Measurements from ENCODE around the gene RAPH1.
A peak's percentile ranks its signal among the peaks of the same experiment; 100 is the strongest.

The RAPH1 gene

DNA sequence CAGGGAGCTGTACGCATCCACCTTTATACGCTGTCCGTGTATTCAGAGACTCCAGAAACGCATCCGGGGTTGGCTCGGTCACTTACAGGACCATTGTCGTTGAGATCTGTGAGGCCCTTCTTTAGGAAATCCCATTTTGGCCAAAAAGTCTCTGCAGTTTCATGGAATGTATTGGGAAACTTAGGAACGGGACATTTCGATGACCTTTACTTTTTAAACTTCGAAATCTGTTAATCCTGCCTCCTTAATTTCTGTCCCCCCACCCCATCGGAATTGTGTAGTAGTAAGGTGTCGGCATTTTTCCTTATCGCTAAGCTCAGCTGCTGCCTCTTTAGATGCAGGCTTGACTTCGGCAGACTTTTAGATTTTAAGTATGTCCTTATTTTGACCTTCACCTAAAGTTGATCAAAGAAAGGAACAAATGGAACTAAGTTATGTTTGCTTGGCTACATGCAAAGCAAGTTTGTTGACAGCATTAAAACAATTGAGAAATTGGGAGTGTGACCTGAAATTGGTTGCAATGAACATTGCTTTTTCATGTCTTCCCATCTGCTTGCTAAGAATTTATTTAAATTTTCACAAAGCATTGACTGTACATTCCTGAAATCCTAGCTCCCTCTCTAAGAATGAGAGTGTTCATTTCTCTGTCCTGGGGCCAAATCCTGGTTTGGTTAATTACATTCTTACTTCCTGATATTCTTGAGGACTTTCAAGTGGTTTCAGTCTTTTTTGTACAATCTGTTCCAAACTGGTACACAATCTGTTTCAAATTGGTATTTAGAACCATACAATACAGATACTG is 884 bp upstream of the RAPH1 start:
- Histone ChIP-seq H3K27ac (ENCODE audit: low read length) (no peak overlapping the region), H4K20me1 (ENCODE audit: insufficient read depth, low read length) (no peaks in the 10 kb centered on the region), H3K9me3 (replicated peaks; ENCODE audit: insufficient read depth, low read length) (no peaks in the 10 kb centered on the region), H3K4me1 (ENCODE audit: low read length) (peaks cover 14% of the 10 kb centered on the region; the same call in 1 of the 2 replicates), H3K36me3 (replicated peaks; ENCODE audit: insufficient read depth, low read length) (no peaks in the 10 kb centered on the region), H3K9ac (ENCODE audit: low read length) (peak overlapping the region; percentile 34; the same call in 1 of the 2 replicates), H2AFZ (ENCODE audit: low read length) (peak overlapping the region; percentile 71), H3K4me2 (ENCODE audit: low read depth, low read length) (peak overlapping the region; percentile 65), H3K9me2 (replicated peaks; ENCODE audit: insufficient read depth, low read length) (no peaks in the 10 kb centered on the region), H3F3A (ENCODE audit: insufficient read depth, low read length) (peaks cover 17% of the 10 kb centered on the region), H3K4me3 (ENCODE audit: low read length) (peak overlapping the region; percentile 60), H3K79me2 (ENCODE audit: low read length) (peaks cover 32% of the 10 kb centered on the region), H3K27me3 (replicated peaks; ENCODE audit: insufficient read depth, low read length) (no peaks in the 10 kb centered on the region)
- TF ChIP-seq EZH2phosphoT487 (IDR thresholded peaks at IDR 0.05; ENCODE audit: low read length): no peak
- TF ChIP-seq, protein P1, sequence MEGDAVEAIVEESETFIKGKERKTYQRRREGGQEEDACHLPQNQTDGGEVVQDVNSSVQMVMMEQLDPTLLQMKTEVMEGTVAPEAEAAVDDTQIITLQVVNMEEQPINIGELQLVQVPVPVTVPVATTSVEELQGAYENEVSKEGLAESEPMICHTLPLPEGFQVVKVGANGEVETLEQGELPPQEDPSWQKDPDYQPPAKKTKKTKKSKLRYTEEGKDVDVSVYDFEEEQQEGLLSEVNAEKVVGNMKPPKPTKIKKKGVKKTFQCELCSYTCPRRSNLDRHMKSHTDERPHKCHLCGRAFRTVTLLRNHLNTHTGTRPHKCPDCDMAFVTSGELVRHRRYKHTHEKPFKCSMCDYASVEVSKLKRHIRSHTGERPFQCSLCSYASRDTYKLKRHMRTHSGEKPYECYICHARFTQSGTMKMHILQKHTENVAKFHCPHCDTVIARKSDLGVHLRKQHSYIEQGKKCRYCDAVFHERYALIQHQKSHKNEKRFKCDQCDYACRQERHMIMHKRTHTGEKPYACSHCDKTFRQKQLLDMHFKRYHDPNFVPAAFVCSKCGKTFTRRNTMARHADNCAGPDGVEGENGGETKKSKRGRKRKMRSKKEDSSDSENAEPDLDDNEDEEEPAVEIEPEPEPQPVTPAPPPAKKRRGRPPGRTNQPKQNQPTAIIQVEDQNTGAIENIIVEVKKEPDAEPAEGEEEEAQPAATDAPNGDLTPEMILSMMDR (IDR thresholded peaks at IDR 0.05; ENCODE audit: low read length): no peak
- TF ChIP-seq EZH2 (optimal IDR thresholded peaks at IDR 0.05; ENCODE audit: low read depth, low read length): no peak
- DNase-seq: no peak

DNA sequence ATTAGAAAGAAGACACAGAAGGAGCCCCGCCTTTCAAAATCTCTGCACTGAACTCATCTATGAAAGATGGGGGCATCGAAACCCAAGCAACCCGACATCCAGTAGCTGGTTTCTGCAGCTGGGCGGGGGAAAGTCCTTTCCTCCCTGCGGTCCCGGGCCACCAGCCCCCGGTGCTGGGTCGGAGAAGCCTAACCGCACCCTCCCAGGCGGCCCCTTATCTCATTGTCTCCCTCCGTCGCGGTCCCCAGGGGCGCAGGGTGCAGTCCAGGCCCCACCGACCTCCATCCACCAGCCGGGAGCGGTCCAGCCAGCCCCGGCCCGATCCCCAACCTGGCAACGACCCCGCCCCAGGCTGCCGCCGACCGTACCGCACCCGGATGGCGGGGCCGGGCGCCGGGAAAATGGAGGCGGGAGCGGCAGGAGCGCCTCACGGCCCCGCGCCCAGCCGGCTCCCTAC is 452 bp downstream of the RAPH1 start:
- H3K27ac ChIP-seq (ENCODE audit: low read length): peak overlapping the region; percentile 61; the same call in 1 of the 2 replicates
- H3K4me1 ChIP-seq (ENCODE audit: low read length): peaks cover 14% of the 10 kb centered on the region; the same call in 1 of the 2 replicates
- peak overlapping the region; percentile 92 for H2AFZ ChIP-seq (ENCODE audit: low read length)
- peak overlapping the region; percentile 83 for H3K4me2 ChIP-seq (ENCODE audit: low read depth, low read length)
- H3K36me3 ChIP-seq (replicated peaks; ENCODE audit: insufficient read depth, low read length): no peaks in the 10 kb centered on the region
- H3K27me3 ChIP-seq (replicated peaks; ENCODE audit: insufficient read depth, low read length): no peaks in the 10 kb centered on the region
- no peaks in the 10 kb centered on the region for H4K20me1 ChIP-seq (ENCODE audit: insufficient read depth, low read length)
- peak; percentile 70 for DNase-seq
- H3K9me3 ChIP-seq (replicated peaks; ENCODE audit: insufficient read depth, low read length): no peaks in the 10 kb centered on the region
- peak overlapping the region; percentile 79 for H3K9ac ChIP-seq (ENCODE audit: low read length)
- peaks cover 17% of the 10 kb centered on the region for H3F3A ChIP-seq (ENCODE audit: insufficient read depth, low read length)
- TF ChIP-seq EZH2phosphoT487 (IDR thresholded peaks at IDR 0.05; ENCODE audit: low read length): no peak
- peaks cover 46% of the 10 kb centered on the region for H3K79me2 ChIP-seq (ENCODE audit: low read length)
- H3K4me3 ChIP-seq (ENCODE audit: low read length): peak overlapping the region; percentile 89
- H3K9me2 ChIP-seq (replicated peaks; ENCODE audit: insufficient read depth, low read length): no peaks in the 10 kb centered on the region

GRCh38 chr2:203533676-203534591 is 1.2 kb downstream of the RAPH1 start:
- DNase-seq: peak; percentile 53
- Histone ChIP-seq H3K4me3 (ENCODE audit: low read length) (peak overlapping the region; percentile 89), H3F3A (ENCODE audit: insufficient read depth, low read length) (peaks cover 17% of the 10 kb centered on the region), H3K27me3 (replicated peaks; ENCODE audit: insufficient read depth, low read length) (no peaks in the 10 kb centered on the region), H3K9me3 (replicated peaks; ENCODE audit: insufficient read depth, low read length) (no peaks in the 10 kb centered on the region), H3K4me2 (ENCODE audit: low read depth, low read length) (peak overlapping the region; percentile 83), H3K36me3 (replicated peaks; ENCODE audit: insufficient read depth, low read length) (no peaks in the 10 kb centered on the region), H3K9me2 (replicated peaks; ENCODE audit: insufficient read depth, low read length) (no peaks in the 10 kb centered on the region), H3K9ac (ENCODE audit: low read length) (peak overlapping the region; percentile 79; the same call in 1 of the 2 replicates), H2AFZ (ENCODE audit: low read length) (no peak overlapping the region), H3K4me1 (ENCODE audit: low read length) (peaks cover 14% of the 10 kb centered on the region; the same call in 1 of the 2 replicates), H3K79me2 (ENCODE audit: low read length) (peaks cover 53% of the 10 kb centered on the region), H3K27ac (ENCODE audit: low read length) (no peak overlapping the region), H4K20me1 (ENCODE audit: insufficient read depth, low read length) (no peaks in the 10 kb centered on the region)
- TF ChIP-seq EZH2phosphoT487 (IDR thresholded peaks at IDR 0.05; ENCODE audit: low read length) (no peak), EZH2 (optimal IDR thresholded peaks at IDR 0.05; ENCODE audit: low read depth, low read length) (no peak)
- TF ChIP-seq, protein P1 (IDR thresholded peaks at IDR 0.05; ENCODE audit: low read length): no peak

Data from MM.1S (cell line).